NCI-H128 (cell line): Measurements from ENCODE around the gene TAF11L10.
"Not testable (repeated sequence)": the region's sequence is repeated elsewhere in the genome, so short reads cannot be mapped to it uniquely, and the experiment has no call there.

ENCODE experiments used
- DNase-seq: peaks from one replicate; lab custom pipeline; 2025; ENCODE audit not compliant: unreplicated experiment; lab: John Stamatoyannopoulos, UW

The TAF11L10 gene

GRCh38 chr5:17597728-17598127, at the start of gene TAF11L10:
Gene TAF11L10, minus strand, starts transcription at chr5:17597828.
- DNase-seq: not testable (repeated sequence)

- no peak for DNase-seq
Observed at GRCh38 chr5:17634160-17634559, 36.5 kb upstream of the TAF11L10 start, which contains the start of gene TAF11L14. Gene TAF11L14, plus strand, starts transcription at chr5:17634460.

GRCh38 chr5:17631788-17632187, 34.2 kb upstream of the TAF11L10 start, which contains the start of gene TAF11L13:
Gene TAF11L13, plus strand, starts transcription at chr5:17632088.
- not testable (repeated sequence) for DNase-seq

- DNase-seq: no peak
Observed at GRCh38 chr5:17625686-17626085, 28.1 kb upstream of the TAF11L10 start.

- DNase-seq: no peak
Observed at GRCh38 chr5:17620627-17621026, 23.0 kb upstream of the TAF11L10 start.

- DNase-seq: no peak
Observed at GRCh38 chr5:17619354-17619753, 21.7 kb upstream of the TAF11L10 start.

GRCh38 chr5:17614872-17615605, 17.4 kb upstream of the TAF11L10 start:
- no peak for DNase-seq

- not testable (repeated sequence) for DNase-seq
Observed at GRCh38 chr5:17610092-17610491, 12.5 kb upstream of the TAF11L10 start, which contains the start of gene TAF11L12. Gene TAF11L12, plus strand, starts transcription at chr5:17610392.

GRCh38 chr5:17607461-17607860, 9.8 kb upstream of the TAF11L10 start:
- not testable (repeated sequence) for DNase-seq

- DNase-seq: no peak
Observed at GRCh38 chr5:17604951-17605350, 7.3 kb upstream of the TAF11L10 start.

- DNase-seq: not testable (repeated sequence)
Observed at GRCh38 chr5:17603880-17604279, 6.3 kb upstream of the TAF11L10 start, which contains the start of gene TAF11L11. Gene TAF11L11, plus strand, starts transcription at chr5:17604183.

GRCh38 chr5:17594255-17594654, 3.4 kb downstream of the TAF11L10 start, which contains the start of gene TAF11L9:
Gene TAF11L9, minus strand, starts transcription at chr5:17594394.
- not testable (repeated sequence) for DNase-seq

- not testable (repeated sequence) for DNase-seq
Observed at GRCh38 chr5:17590860-17591259, 6.8 kb downstream of the TAF11L10 start, which contains the start of gene TAF11L8. Gene TAF11L8, minus strand, starts transcription at chr5:17590960.

GRCh38 chr5:17585658-17586057, 12.0 kb downstream of the TAF11L10 start, which contains the start of gene TAF11L7:
Gene TAF11L7, minus strand, starts transcription at chr5:17585758.
- DNase-seq: not testable (repeated sequence)
